Fibroblast of gingiva (primary cell): ENCODE data around the gene CLCN7.
A peak's percentile ranks its signal among the peaks of the same experiment; 100 is the strongest.

ENCODE experiments used
- DNase-seq: peaks from one replicate; pipeline ENCODE4 v3.0.0-alpha.2; 2011; ENCODE audit warnings: low read depth

The CLCN7 gene

DNA sequence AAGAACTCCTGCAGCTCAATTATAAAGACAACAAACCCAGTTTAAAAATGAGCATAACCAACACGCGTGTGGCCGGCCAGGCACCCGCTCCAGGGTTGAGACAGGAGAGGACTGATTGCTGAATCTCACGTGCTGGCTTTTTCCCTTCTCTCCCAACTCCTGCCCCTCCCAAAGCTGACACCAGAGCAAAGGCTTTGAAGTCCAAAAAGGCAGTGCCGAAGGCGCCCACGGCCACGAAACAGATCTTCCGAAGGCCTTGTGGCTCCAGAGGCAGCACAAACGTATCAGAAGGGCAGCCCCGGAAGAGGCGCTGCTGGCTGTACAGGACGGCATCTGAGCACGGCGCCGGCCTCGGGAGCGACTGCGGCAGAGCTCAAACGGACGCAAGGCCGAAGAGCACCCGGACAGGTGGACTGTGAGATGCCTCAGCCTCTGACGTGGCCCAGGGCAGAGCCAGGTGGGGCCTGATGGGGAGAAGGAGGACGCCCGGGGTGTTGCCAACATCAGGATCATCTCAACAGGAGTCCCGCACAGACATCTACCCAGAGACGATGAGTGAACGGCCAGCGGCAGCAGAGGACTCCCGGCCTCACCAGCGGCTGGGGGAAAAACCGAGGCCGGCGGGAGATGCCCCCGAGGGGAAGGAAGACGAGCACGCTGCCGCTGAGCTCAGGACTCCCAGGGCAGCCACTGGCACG lies 10.5 kb downstream of the CLCN7 start:
- DNase-seq, result no peak

DNA sequence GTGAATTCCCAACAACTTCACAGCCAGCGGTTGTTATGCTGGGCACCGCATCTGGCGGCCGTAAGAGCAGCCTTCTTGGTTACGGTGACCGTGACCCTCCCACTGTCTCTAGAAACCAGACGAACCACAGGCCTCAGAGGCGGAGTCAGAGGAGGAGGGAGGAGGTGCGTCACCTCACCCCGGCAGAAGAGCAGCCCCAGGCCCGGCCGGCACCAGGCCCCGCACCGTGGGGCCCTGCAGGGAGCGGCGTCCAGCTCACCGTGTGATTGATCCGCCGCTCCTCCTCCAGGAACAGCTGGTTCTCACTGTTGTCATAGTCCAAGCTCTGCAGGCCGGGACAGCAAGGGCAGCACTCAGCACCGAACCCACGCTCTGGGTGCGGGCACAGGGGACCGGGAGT lies 13.7 kb downstream of the CLCN7 start:
- DNase-seq, result no peak

DNA sequence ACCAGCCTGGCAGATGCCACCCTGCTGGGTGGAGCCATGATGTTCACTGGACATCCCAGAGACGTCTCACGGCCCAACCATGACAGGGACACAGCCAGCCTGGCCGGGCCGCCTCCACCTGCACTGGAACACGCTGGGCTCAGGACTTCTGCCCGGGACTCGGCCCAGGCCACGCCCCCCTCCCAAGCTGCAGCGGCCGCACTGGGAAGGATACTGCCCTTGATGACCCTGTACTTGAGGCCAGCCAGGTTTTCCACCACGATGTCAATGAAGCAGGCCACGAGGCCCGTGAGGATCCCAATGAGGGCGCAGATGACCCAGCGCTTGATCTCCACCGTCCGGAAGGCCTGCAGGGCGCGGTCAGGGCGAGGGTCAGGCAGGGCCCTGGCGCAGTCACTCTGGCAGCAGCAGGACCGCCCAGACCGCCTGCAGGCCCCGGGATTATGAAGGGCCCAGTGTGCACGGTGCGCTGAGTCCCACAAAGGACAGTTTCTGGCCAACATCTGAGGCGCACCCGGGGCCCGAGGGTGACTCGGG lies 14.2 kb downstream of the CLCN7 start:
- DNase-seq, result no peak

DNA sequence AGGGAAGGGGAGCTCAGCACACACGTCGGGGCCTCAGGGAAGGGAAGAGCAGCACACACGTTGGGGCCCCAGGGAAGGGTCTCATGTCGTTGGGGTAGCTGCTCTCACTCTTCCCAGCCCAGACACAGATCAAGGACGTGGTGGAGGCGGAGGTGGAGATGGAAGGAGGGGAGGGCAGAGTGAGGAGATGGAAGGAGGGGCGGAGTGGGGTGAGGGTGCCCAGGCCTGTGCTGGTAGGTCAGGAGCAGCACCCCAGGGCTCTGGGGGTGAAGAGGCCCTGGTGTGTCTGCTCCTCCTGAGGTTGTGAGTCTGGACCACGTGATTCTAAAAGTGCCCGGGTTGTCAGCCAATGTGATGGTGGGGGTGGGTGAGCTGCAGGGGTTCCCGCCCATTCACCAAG lies 14.9 kb downstream of the CLCN7 start:
- no peak for DNase-seq

DNA sequence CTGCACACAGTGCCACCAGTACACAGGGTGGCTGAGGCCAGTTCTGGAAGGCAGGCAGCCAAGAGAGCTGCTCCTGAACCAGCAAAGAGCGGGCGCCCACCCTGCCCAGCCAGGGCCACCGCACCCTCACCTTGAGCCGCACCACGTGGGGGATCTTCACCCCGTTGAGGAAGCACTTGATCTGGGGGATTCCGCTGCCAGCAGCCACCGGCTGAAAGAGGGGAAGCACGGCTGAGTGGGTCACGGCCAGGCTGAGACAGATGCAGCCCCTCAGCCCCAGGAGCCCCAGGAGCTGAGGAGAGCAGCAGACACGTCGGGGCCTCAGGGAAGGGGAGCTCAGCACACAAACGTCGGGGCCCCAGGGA lies 15.9 kb downstream of the CLCN7 start:
- DNase-seq, result no peak

- DNase-seq, result peak; percentile 19
Observed at GRCh38 chr16:1458336-1458976, 16.4 kb downstream of the CLCN7 start.

GRCh38 chr16:1457489-1458245 lies 17.2 kb downstream of the CLCN7 start:
- no peak for DNase-seq

- no peak for DNase-seq
Observed at GRCh38 chr16:1456951-1457350, 17.9 kb downstream of the CLCN7 start.

DNA sequence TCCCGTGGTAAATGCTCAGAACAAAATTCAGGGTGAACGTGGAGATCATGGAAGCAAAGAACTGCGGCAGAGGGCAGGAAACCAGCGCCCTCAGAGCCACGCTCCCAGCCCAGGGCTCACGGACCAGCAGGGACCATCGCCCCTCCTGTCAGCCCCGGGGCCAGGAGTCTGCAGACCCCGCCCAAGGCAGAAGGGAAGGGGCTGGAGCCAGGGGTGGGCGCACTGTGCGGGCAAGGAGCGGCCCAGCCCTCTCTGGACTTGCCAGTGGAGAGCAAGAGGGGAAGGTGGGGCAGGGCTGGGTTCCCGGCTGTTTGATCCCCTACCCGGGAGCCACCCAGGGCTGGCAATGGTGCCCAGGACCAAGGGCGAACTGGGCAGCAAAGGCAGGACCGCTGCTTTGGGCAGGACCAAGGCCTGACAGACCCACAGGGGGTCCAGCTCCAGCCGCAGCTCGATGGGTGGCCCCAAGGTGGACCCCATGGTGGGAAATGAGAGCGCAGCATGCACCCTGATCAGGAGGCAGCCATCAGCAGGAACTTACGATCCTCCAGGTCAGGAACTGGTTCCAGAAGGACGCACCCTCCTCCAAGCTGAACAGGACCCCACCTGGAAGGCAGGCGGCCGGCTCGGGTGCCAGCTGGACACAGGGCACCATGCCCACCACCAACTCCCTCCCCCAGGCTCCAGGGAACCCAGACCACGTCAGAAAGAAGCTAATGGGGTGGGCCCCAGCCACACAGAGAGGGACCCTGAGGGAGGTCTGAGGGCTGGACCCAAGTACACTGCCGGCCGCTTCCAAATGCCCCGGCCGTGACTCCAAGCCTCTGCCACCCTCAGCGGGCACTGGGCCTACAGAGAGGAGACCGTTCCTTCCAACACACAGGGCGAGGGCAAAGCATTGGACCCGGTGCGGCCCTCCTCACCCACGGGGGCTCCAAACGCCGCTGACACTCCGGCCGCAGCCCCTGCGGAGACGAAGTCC lies 19.3 kb downstream of the CLCN7 start:
- no peak for DNase-seq

DNA sequence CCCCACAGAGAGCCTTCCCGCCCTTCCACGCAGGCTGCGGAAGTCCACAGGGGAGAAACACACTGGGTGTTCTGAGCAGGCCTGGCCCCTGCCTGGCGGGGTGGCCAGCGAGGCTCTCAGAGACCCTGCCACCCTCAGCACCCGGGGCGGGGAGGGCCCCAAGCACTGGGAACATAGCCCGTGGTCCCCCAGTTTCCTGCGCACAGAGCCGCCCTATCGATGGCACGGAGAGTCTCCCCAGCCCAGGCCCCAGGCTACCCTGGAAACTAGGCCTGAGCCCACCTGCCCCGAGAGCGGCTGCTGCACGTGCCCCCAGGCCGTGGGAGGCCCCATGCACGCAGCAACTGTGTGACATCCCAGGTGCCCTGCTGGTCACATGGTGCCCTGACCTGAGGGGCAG lies 20.3 kb downstream of the CLCN7 start:
- DNase-seq, result no peak

DNA sequence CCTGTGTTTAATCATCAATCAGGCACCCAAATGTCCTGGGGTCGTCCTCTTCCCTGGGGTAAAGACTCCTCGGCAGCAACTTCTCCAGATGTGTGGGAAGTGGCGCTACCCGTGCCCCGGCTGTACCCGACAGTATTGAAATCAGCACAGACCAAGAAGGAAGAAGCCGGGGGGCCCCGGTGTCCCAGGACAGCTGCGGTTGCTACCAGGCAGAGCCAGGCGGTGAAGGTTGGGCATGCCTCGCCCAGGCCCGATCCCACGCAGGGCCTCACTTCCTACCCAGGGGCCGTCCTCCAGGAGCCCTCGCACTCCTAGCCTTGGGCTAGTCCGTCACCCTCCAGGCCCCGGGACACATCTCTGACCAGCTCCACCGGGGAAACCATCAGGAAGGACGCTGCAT lies 21.5 kb downstream of the CLCN7 start:
- no peak for DNase-seq

DNA sequence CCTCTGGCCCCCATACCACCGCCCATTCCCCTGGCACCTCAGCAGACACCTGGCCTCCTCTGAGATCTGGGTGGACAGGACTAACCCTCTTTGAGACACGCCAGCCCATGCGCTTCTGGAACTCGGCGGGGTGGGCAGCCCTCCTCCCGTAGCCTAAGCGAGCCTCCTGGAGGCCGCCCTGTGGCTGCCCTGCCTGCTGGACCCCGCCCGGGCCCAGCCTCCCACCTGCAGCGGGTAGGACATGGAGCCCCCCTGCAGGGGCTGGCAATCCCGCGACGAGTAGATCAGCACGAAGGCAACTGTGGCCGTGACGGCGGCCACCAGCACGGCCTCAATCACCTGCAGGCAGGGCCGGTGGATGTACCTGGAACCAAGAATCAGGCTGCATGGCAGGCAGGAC lies 22.3 kb downstream of the CLCN7 start:
- DNase-seq, result no peak

GRCh38 chr16:1451702-1452392 lies 23.0 kb downstream of the CLCN7 start:
- no peak for DNase-seq

- no peak for DNase-seq
Observed at GRCh38 chr16:1450841-1451240, 24.0 kb downstream of the CLCN7 start.

- DNase-seq, result no peak
Observed at GRCh38 chr16:1450218-1450617, 24.6 kb downstream of the CLCN7 start.

DNA sequence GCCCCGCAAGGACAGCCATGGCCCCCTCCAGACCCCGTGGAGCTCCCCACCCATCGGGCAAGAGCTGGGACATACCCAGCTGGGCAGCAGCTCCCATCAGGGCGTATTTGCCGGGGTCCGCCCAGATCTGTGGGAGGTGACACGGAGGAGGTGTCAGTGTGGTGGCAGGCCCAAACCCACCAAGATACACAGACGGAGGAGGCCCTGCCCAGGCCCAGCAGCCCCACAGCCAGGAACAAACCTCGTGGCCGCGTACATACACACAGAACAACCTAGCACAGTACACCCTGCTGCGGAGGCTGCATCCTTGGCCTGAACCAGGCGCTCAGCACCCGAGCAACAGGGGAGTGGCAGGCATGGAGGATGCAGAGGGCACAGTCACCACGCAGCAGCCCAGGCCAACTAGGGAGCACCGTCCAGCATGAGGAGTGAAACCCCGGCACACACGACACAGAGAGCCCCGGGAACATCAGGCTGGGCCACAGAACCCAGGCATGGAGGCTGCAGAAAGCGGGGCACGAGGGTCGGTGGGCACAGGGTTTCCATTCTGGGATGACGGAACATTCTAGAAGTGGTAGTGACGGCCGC lies 25.5 kb downstream of the CLCN7 start:
- DNase-seq, result no peak

- no peak for DNase-seq
Observed at GRCh38 chr16:1448536-1449116, 26.2 kb downstream of the CLCN7 start.

GRCh38 chr16:1447965-1448364 lies 26.9 kb downstream of the CLCN7 start:
- no peak for DNase-seq

DNA sequence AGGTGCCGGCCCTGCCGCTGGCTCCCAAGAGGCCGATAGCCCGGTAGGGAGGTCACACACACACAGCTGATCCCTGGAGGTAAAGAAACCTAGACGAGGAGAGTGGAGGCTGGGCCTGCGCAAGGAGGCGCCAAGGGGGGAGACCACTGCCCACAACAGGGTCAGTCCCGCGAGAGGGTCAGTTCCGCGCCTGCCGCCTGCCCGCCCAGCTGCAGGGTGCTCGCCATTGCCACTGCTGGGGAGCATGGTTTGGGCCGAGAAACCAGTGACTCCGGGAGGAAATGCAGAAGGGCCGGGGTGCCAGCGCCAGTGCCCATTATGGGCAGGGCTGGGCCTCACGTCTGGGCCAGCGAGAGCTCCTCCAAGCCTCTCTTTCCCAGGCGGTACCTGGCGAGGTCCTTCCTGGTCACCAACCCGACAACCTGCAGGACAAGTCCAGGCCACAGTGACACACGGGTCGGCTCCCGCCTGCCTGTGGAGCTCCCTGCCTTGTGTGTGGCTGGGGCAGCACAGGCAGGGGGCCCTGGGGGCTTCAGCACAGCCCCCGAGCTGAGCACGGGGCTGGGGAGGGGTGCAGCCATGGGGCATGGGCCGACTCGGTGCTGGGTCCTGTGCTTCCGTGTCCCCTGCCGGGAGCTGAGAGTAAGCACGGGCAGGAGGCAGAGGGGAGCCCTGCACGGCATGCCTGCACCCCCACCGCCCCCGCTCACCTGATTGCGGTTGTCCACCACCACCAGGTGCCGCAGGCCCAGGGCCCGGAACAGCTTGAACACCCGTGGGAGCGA lies 28.3 kb downstream of the CLCN7 start:
- DNase-seq, result no peak
